Effector memory CD4-positive, alpha-beta T cell (primary cell): ENCODE measurements around the gene STAB1.

Experiments used
- DNase-seq, 3 donors: peaks; one replicate each; pipeline ENCODE4 v3.0.0-alpha.2; 2020
- H3K27ac ChIP-seq: 2 replicates; pipeline ENCODE4 v1.7.0; 2013; ENCODE audit warnings: mild to moderate bottlenecking, low read length, moderate library complexity; ENCODE audit not compliant: insufficient read depth, poor library complexity, severe bottlenecking
- H3K27me3 ChIP-seq: replicated peaks from 2 replicates; pipeline ENCODE4 v1.7.0; 2013; ENCODE audit warnings: mild to moderate bottlenecking, low read length; ENCODE audit not compliant: insufficient read depth, control insufficient read depth, poor library complexity, severe bottlenecking
- H3K36me3 ChIP-seq: 2 replicates; pipeline ENCODE4 v1.7.0; 2013; ENCODE audit warnings: mild to moderate bottlenecking, low read length, moderate library complexity; ENCODE audit not compliant: control insufficient read depth, insufficient read depth
- H3K4me1 ChIP-seq: 2 replicates; pipeline ENCODE4 v1.7.0; 2013; ENCODE audit warnings: low read length, mild to moderate bottlenecking; ENCODE audit not compliant: control insufficient read depth, insufficient read depth, poor library complexity, severe bottlenecking
- H3K4me3 ChIP-seq: 2 replicates; pipeline ENCODE4 v1.7.0; 2013; ENCODE audit warnings: low read length, low read depth, mild to moderate bottlenecking; ENCODE audit not compliant: insufficient read depth, poor library complexity, severe bottlenecking
- H3K9me3 ChIP-seq: 2 replicates; pipeline ENCODE4 v1.7.0; 2013; ENCODE audit warnings: mild to moderate bottlenecking, low read length, moderate library complexity; ENCODE audit not compliant: control insufficient read depth

The STAB1 gene

GRCh38 chr3:52519445-52520140 is 24.5 kb downstream of the STAB1 start:
- DNase-seq: no peak
- Histone ChIP-seq H3K27ac (no peak overlapping the region), H3K4me3 (no peak overlapping the region), H3K4me1 (no peaks in the 10 kb centered on the region), H3K9me3 (no peaks in the 10 kb centered on the region), H3K36me3 (no peaks in the 10 kb centered on the region), H3K27me3 (no peaks in the 10 kb centered on the region)

GRCh38 chr3:52520141-52520667 is 25.1 kb downstream of the STAB1 start:
- no peak for DNase-seq
- no peak overlapping the region for H3K27ac ChIP-seq

GRCh38 chr3:52520716-52521487 is 25.8 kb downstream of the STAB1 start:
- no peaks in the 10 kb centered on the region for H3K27me3 ChIP-seq
- H3K4me1 ChIP-seq: no peaks in the 10 kb centered on the region
- no peak overlapping the region for H3K4me3 ChIP-seq
- DNase-seq: no peak
- no peak overlapping the region for H3K27ac ChIP-seq
- H3K9me3 ChIP-seq: no peaks in the 10 kb centered on the region
- no peaks in the 10 kb centered on the region for H3K36me3 ChIP-seq

More at GRCh38 chr3:52520141-52520667, 25.1 kb downstream of the STAB1 start:
- H3K4me1 ChIP-seq: no peaks in the 10 kb centered on the region
- no peak overlapping the region for H3K4me3 ChIP-seq
- no peaks in the 10 kb centered on the region for H3K36me3 ChIP-seq
- H3K27me3 ChIP-seq: no peaks in the 10 kb centered on the region
- H3K9me3 ChIP-seq: no peaks in the 10 kb centered on the region

GRCh38 chr3:52521488-52521824 is 26.3 kb downstream of the STAB1 start:
- Histone ChIP-seq H3K36me3 (no peaks in the 10 kb centered on the region), H3K27ac (no peak overlapping the region), H3K27me3 (no peaks in the 10 kb centered on the region), H3K9me3 (no peaks in the 10 kb centered on the region), H3K4me1 (no peaks in the 10 kb centered on the region), H3K4me3 (no peak overlapping the region)
- no peak for DNase-seq

GRCh38 chr3:52521881-52522650 is 26.9 kb downstream of the STAB1 start:
- Histone ChIP-seq H3K4me1 (no peaks in the 10 kb centered on the region), H3K27me3 (no peaks in the 10 kb centered on the region), H3K9me3 (no peaks in the 10 kb centered on the region), H3K4me3 (no peak overlapping the region), H3K27ac (no peak overlapping the region), H3K36me3 (no peaks in the 10 kb centered on the region)
- no peak for DNase-seq

- Histone ChIP-seq H3K27ac (no peak overlapping the region), H3K9me3 (no peaks in the 10 kb centered on the region), H3K4me1 (no peaks in the 10 kb centered on the region), H3K27me3 (no peaks in the 10 kb centered on the region), H3K4me3 (no peak overlapping the region), H3K36me3 (no peaks in the 10 kb centered on the region)
- DNase-seq: no peak
Observed at GRCh38 chr3:52522651-52523251, 27.6 kb downstream of the STAB1 start.

- H3K36me3 ChIP-seq: no peaks in the 10 kb centered on the region
- H3K27me3 ChIP-seq: no peaks in the 10 kb centered on the region
- no peak overlapping the region for H3K4me3 ChIP-seq
- no peaks in the 10 kb centered on the region for H3K4me1 ChIP-seq
- H3K27ac ChIP-seq: no peak overlapping the region
- H3K9me3 ChIP-seq: no peaks in the 10 kb centered on the region
- DNase-seq: no peak
Observed at GRCh38 chr3:52523386-52524257, 28.5 kb downstream of the STAB1 start.

GRCh38 chr3:52524258-52524751 is 29.2 kb downstream of the STAB1 start:
- H3K36me3 ChIP-seq: no peaks in the 10 kb centered on the region

More at GRCh38 chr3:52524258-52524751, 29.2 kb downstream of the STAB1 start:
- Histone ChIP-seq H3K9me3 (no peaks in the 10 kb centered on the region), H3K4me1 (no peaks in the 10 kb centered on the region), H3K27me3 (no peaks in the 10 kb centered on the region), H3K27ac (no peak overlapping the region), H3K4me3 (no peak overlapping the region)
- no peak for DNase-seq
